Testis (tissue), 3 donors: ENCODE data around the gene TAF3. TPM values are rescaled to one million over a fixed set of nuclear protein-coding genes. Genes with fewer than 3 reads are reported as not detected.
A peak's percentile ranks its signal among the peaks of the same experiment; 100 is the strongest.

Source experiments
- DNase-seq: peaks from one replicate; pipeline ENCODE4 v3.0.0-alpha.2; 2019
- H3K27ac ChIP-seq, 2 donors: fragments of 200-600 bp; sonication (generic); one replicate each; pipeline ENCODE4 v1.5.1; 2019
- H3K27me3 ChIP-seq: fragments of 200-600 bp; sonication (generic); one replicate; pipeline ENCODE4 v1.5.1; 2019
- H3K36me3 ChIP-seq: fragments of 200-600 bp; sonication (generic); one replicate; pipeline ENCODE4 v1.5.1; 2017; ENCODE audit warnings: low read depth; ENCODE audit errors: missing control alignments
- H3K4me1 ChIP-seq: fragments of 200-600 bp; sonication (generic); one replicate; pipeline ENCODE4 v1.5.1; 2019
- H3K4me3 ChIP-seq, 2 donors: fragments of 200-600 bp; sonication (generic); one replicate each; pipeline ENCODE4 v1.5.1; 2017 to 2019
- H3K9me3 ChIP-seq: fragments of 200-600 bp; sonication (generic); one replicate; pipeline ENCODE4 v1.5.1; 2017
- CTCF ChIP-seq, 3 experiments: fragments of 450-650 bp in 2 of 3; fragments of 200-600 bp in 1 of 3; sonication (generic) in 1 of 3; IDR thresholded peaks; one replicate each; pipeline ENCODE4 v1.5.1; 2016 to 2019; ENCODE audit warnings: antibody characterized with exemption in 3 of 3, mild to moderate bottlenecking in 2 of 3, moderate library complexity in 1 of 3
- POLR2A ChIP-seq: fragments of 450-650 bp; IDR thresholded peaks from one replicate; pipeline ENCODE4 v1.6.1; 2017; ENCODE audit warnings: antibody characterized with exemption, mild to moderate bottlenecking, moderate library complexity
- WGBS, 2 donors: methylation state at CpG; one replicate each; pipeline ENCODE4 v1.1.5; 2018; 5-methylcytosine and 5-hydroxymethylcytosine counted together
- intact Hi-C: fragments of 100-400 bp; cut with DNase I; formaldehyde crosslinking; loops from one replicate; pipeline ENCODE4 v1.15.1; 2023; ENCODE audit warnings: low total_unique reads
- polyA plus RNA-seq: library from polyadenylated mRNA; stranded (reverse); fragments of 350-450 nt; fragmentation: Illumina TruSeq; extraction: RNeasy Lipid Tissue Mini Kit (QIAGEN cat#74804); gene quantifications from one replicate; pipeline ENCODE4 v1.2.3, GENCODE V29; 2014; ENCODE audit warnings: low read depth, low replicate concordance; ENCODE audit not compliant: insufficient read depth
- total RNA-seq, 2 donors: library from RNA; depleted of rRNA; stranded (reverse); fragments of >200 nt; gene quantifications; one replicate each; pipeline ENCODE4 v1.2.3, GENCODE V29; 2016

TAF3 gene
- total and polyA plus RNA-seq, 3 donors from 2014 or later: 7.0 to 33.0 (median 32.8) TPM

- TF ChIP-seq POLR2A: no peak
- TF ChIP-seq CTCF (IDR thresholded peaks at IDR 0.05): no peak
- peak overlapping the region in 1 of 2 donors; percentile 51 for H3K4me3 ChIP-seq
- no peaks in the 10 kb centered on the region for H3K36me3 ChIP-seq
- intact Hi-C loops: no loop called here
- H3K27ac ChIP-seq: no peak overlapping the region
- H3K4me1 ChIP-seq: peaks cover 25% of the 10 kb centered on the region
- DNase-seq: no peak
- WGBS, 2 donors: 12 to 18% methylated on average over 11 to 17 of the region's 17 CpGs
- no peaks in the 10 kb centered on the region for H3K9me3 ChIP-seq
- H3K27me3 ChIP-seq: peaks cover 2% of the 10 kb centered on the region
Measured at GRCh38 chr10:8052956-8053445, 234.7 kb downstream of the TAF3 start.

GRCh38 chr10:8053446-8054243, 235.3 kb downstream of the TAF3 start:
- peaks cover 2% of the 10 kb centered on the region for H3K27me3 ChIP-seq
- TF ChIP-seq POLR2A: no peak
- peak; percentile 70 to 76 (median 71) for TF ChIP-seq CTCF (IDR thresholded peaks at IDR 0.05)
- 2 to 8% methylated on average over 14 to 58 of the region's 60 CpGs for WGBS, 2 donors
- H3K36me3 ChIP-seq: no peaks in the 10 kb centered on the region
- H3K27ac ChIP-seq: no peak overlapping the region
- H3K4me1 ChIP-seq: peaks cover 25% of the 10 kb centered on the region
- DNase-seq: peak; percentile 89
- H3K9me3 ChIP-seq: no peaks in the 10 kb centered on the region
- intact Hi-C loops: no loop called here
- peak overlapping the region in 1 of 2 donors; percentile 51 for H3K4me3 ChIP-seq

- intact Hi-C loops: no loop called here
- Histone ChIP-seq H3K4me1 (peaks cover 25% of the 10 kb centered on the region), H3K27me3 (peaks cover 2% of the 10 kb centered on the region), H3K9me3 (no peaks in the 10 kb centered on the region), H3K4me3 (peak overlapping the region; percentile 12 to 51), H3K27ac (no peak overlapping the region), H3K36me3 (no peaks in the 10 kb centered on the region)
- 1 to 2% methylated on average over 9 to 24 of the region's 25 CpGs for WGBS, 2 donors
- no peak for DNase-seq
- TF ChIP-seq POLR2A: no peak
- TF ChIP-seq CTCF (IDR thresholded peaks at IDR 0.05): no peak
Measured at GRCh38 chr10:8054244-8054493, 235.9 kb downstream of the TAF3 start.

GRCh38 chr10:8054494-8055407, 236.4 kb downstream of the TAF3 start, which contains the start of gene GATA3:
Gene GATA3 (plus strand): TSS chr10:8054688. CDS start chr10:8055656, 968 bp downstream.
- Histone ChIP-seq H3K4me3 (peak within 1 kb of the TSS; percentile 29 to 51), H3K9me3 (no peaks in the 10 kb centered on the region), H3K36me3 (no peaks in the 10 kb centered on the region), H3K27ac (no peak within 1 kb of the TSS), H3K27me3 (peaks cover 2% of the 10 kb centered on the region), H3K4me1 (peaks cover 25% of the 10 kb centered on the region)
- intact Hi-C loops: no loop called here
- WGBS, 2 donors: 5% methylated on average over 35 to 54 of the region's 65 CpGs
- no peak for TF ChIP-seq POLR2A
- peak; percentile 56 for DNase-seq
